Endothelial cell of umbilical vein (primary cell): ENCODE results near the gene CLEC5A. TPM values are rescaled to one million over a fixed set of nuclear protein-coding genes. Genes with fewer than 3 reads are reported as not detected.

Source experiments
- BruUV-seq: library from RNA; stranded (reverse); fragments of 400-500 nt; replicated peaks from 2 replicates; lab custom pipeline; 2021; lab: Mats Ljungman, UMichigan
- CTCF ChIA-PET: fragments of 300-600, 350-600 bp; sonication (Branson Sonifier 250); formaldehyde crosslinking; loops from one replicate; lab custom pipeline; 2021; ENCODE audit warnings: antibody characterized with exemption, inconsistent platforms; lab: Charles Lee
- POLR2A ChIA-PET: fragments of 300-600, 350-600 bp; sonication (Branson Sonifier 250); formaldehyde crosslinking; loops from one replicate; lab custom pipeline; 2021; ENCODE audit warnings: antibody characterized with exemption, inconsistent platforms; lab: Charles Lee
- DNase-seq: peaks from one replicate; pipeline ENCODE4 v3.0.0-alpha.2; 2011; ENCODE audit warnings: low read depth, low spot score
- FAIRE-seq: peaks from 2 replicates; lab custom pipeline; 2011; peaks lifted over from hg19 to GRCh38; lab: Jason Lieb, UNC
- H2AFZ ChIP-seq: 2 replicates; pipeline ENCODE4 v1.6.0; 2012; ENCODE audit warnings: low read depth, low read length, control low read depth, inconsistent platforms
- H3K27ac ChIP-seq: 2 replicates; pipeline ENCODE4 v1.5.1; 2011; ENCODE audit warnings: low read depth, mild to moderate bottlenecking, control low read depth, low read length, moderate library complexity; ENCODE audit not compliant: insufficient read depth
- H3K27me3 ChIP-seq, 2 experiments: 2 replicates each; pipeline versions ENCODE4 v1.6.0 to v1.6.1; 2011; ENCODE audit warnings: low read length in 2 of 2, mixed read lengths in 1 of 2; ENCODE audit not compliant: control insufficient read depth in 2 of 2, insufficient read depth in 2 of 2
- H3K36me3 ChIP-seq, 2 experiments: 2 replicates in 1 of 2; 3 replicates in 1 of 2; pipeline ENCODE4 v1.5.1; 2011; ENCODE audit warnings: low read length in 2 of 2, mild to moderate bottlenecking in 1 of 2, moderate library complexity in 1 of 2; ENCODE audit not compliant: control insufficient read depth in 2 of 2, insufficient read depth in 2 of 2; ENCODE audit errors: extremely low read depth in 1 of 2
- H3K4me1 ChIP-seq: 3 replicates; pipeline ENCODE4 v1.5.1; 2011; ENCODE audit warnings: mild to moderate bottlenecking, low read length; ENCODE audit not compliant: control insufficient read depth, insufficient read depth; ENCODE audit errors: extremely low read depth
- H3K4me2 ChIP-seq: 2 replicates; pipeline ENCODE4 v1.6.1; 2011; ENCODE audit warnings: low read length, control low read depth, mixed read lengths; ENCODE audit not compliant: insufficient read depth
- H3K4me3 ChIP-seq, 3 experiments: fragments of 200-600 bp in 1 of 3; sonication (generic), shearing (Covaris generic) in 1 of 3; replicated peaks in 1 of 3; 2 replicates each; pipeline ENCODE4 v1.5.1; 2011 to 2016; ENCODE audit warnings: control low read depth in 3 of 3, low read length in 3 of 3, mild to moderate bottlenecking in 2 of 3, inconsistent platforms in 1 of 3, low read depth in 1 of 3, moderate library complexity in 1 of 3; ENCODE audit not compliant: insufficient read depth in 1 of 3
- H3K79me2 ChIP-seq: 2 replicates; pipeline ENCODE4 v1.6.0; 2012; ENCODE audit warnings: low read length, inconsistent platforms; ENCODE audit not compliant: control insufficient read depth, insufficient read depth
- H3K9ac ChIP-seq: replicated peaks from 2 replicates; pipeline ENCODE3; 2011; ENCODE audit warnings: low read length, control low read depth; ENCODE audit not compliant: insufficient read depth; ENCODE audit errors: extremely low read depth
- H3K9me1 ChIP-seq: replicated peaks from 3 replicates; pipeline ENCODE4 v1.6.0; 2011; ENCODE audit warnings: mild to moderate bottlenecking, low read length; ENCODE audit not compliant: control insufficient read depth, insufficient read depth; ENCODE audit errors: extremely low read depth
- H3K9me3 ChIP-seq: replicated peaks from 2 replicates; pipeline ENCODE4 v1.5.1; 2012; ENCODE audit warnings: low read length, inconsistent platforms; ENCODE audit not compliant: control insufficient read depth, insufficient read depth
- H4K20me1 ChIP-seq: replicated peaks from 2 replicates; pipeline ENCODE3; 2011; ENCODE audit warnings: mild to moderate bottlenecking, low read length; ENCODE audit not compliant: control insufficient read depth, insufficient read depth; ENCODE audit errors: extremely low read depth
- FOS ChIP-seq: IDR thresholded peaks from 2 replicates; pipeline ENCODE4 v1.6.1; 2011; ENCODE audit warnings: mild to moderate bottlenecking, low read length, moderate library complexity, borderline replicate concordance; ENCODE audit not compliant: insufficient read depth
- GATA2 ChIP-seq: IDR thresholded peaks from 2 replicates; pipeline ENCODE4 v1.7.0; 2011; ENCODE audit warnings: low read depth, mild to moderate bottlenecking, moderate library complexity, mixed read lengths, low read length; ENCODE audit not compliant: insufficient read length, insufficient read depth
- JUN ChIP-seq: IDR thresholded peaks from 2 replicates; pipeline ENCODE4 v1.6.1; 2011; ENCODE audit warnings: borderline replicate concordance, low read depth; ENCODE audit not compliant: insufficient read length, insufficient read depth
- MYC ChIP-seq: IDR thresholded peaks from one replicate; pipeline ENCODE4 v1.6.1; 2011; ENCODE audit warnings: mild to moderate bottlenecking, low read depth, low read length
- POLR2A ChIP-seq: IDR thresholded peaks from 2 replicates; pipeline ENCODE4 v1.6.1; 2012; ENCODE audit warnings: low read depth, mild to moderate bottlenecking, control low read depth, low read length
- POLR2AphosphoS5 ChIP-seq: IDR thresholded peaks from 2 replicates; pipeline ENCODE4 v1.6.1; 2012; ENCODE audit warnings: low read depth, mild to moderate bottlenecking, control low read depth, low read length, moderate library complexity; ENCODE audit not compliant: insufficient read depth
- dilution Hi-C: fragments of 300-500 bp; cut with MboI; formaldehyde crosslinking; loops from one replicate; pipeline ENCODE4 v1.15.0; 2019; ENCODE audit warnings: low sequenced_read_pairs; ENCODE audit not compliant: extremely low pct_ligation_motif_present
- intact Hi-C: fragments of 100-400 bp; cut with micrococcal nuclease; formaldehyde crosslinking; loops from one replicate; pipeline ENCODE4 v1.10.0; 2022
- polyA plus RNA-seq, 4 experiments: library from polyadenylated mRNA; depleted of rRNA in 3 of 4; stranded (reverse) in 3 of 4; unstranded in 1 of 4; fragments of >200 nt; gene quantifications; 2 replicates each; pipeline versions ENCODE4 v1.2.1 to v1.2.3, GENCODE V29; 2011 to 2012; ENCODE audit warnings: missing spikeins in 1 of 4
- total RNA-seq: library from RNA; stranded (reverse); gene quantifications from 2 replicates; pipeline ENCODE4 v1.2.3, GENCODE V29; 2021
- TF ChIP-seq, protein P1 (sequence below), 2 donors: IDR thresholded peaks; 1 replicate in 1 of 2; 2 replicates in 1 of 2; pipeline ENCODE4 v1.5.1; 2011; ENCODE audit warnings: low read length in 2 of 2, mild to moderate bottlenecking in 2 of 2, moderate library complexity in 2 of 2, control low read depth in 1 of 2, inconsistent platforms in 1 of 2, low read depth in 1 of 2; ENCODE audit not compliant: insufficient read depth in 1 of 2; ENCODE audit errors: extremely low read depth in 1 of 2

The CLEC5A gene
- total and polyA plus RNA-seq, 2 donors (not counting 3 experiments of a cell fraction or from before 2014, with no cell fraction given): not detected

- Histone ChIP-seq H3K27me3 (no peaks in the 10 kb centered on the region), H3K4me3 (no peak overlapping the region), H3K79me2 (no peaks in the 10 kb centered on the region), H3K27ac (no peak overlapping the region), H3K4me2 (no peak overlapping the region), H3K9me1 (no peaks in the 10 kb centered on the region), H3K9ac (no peak overlapping the region), H2AFZ (no peak overlapping the region), H3K9me3 (no peaks in the 10 kb centered on the region), H3K36me3 (no peaks in the 10 kb centered on the region), H4K20me1 (no peaks in the 10 kb centered on the region), H3K4me1 (no peaks in the 10 kb centered on the region)
- BruUV-seq: no TSS peak
- CTCF ChIA-PET: no interaction called here
- POLR2A ChIA-PET: no interaction called here
- dilution Hi-C loops (no loop called here), intact Hi-C loops (no loop called here)
- DNase-seq: no peak
- FAIRE-seq: no peak
- TF ChIP-seq POLR2A (no peak), MYC (no peak), POLR2AphosphoS5 (no peak), JUN (no peak), GATA2 (no peak), FOS (no peak)
- TF ChIP-seq, protein P1, sequence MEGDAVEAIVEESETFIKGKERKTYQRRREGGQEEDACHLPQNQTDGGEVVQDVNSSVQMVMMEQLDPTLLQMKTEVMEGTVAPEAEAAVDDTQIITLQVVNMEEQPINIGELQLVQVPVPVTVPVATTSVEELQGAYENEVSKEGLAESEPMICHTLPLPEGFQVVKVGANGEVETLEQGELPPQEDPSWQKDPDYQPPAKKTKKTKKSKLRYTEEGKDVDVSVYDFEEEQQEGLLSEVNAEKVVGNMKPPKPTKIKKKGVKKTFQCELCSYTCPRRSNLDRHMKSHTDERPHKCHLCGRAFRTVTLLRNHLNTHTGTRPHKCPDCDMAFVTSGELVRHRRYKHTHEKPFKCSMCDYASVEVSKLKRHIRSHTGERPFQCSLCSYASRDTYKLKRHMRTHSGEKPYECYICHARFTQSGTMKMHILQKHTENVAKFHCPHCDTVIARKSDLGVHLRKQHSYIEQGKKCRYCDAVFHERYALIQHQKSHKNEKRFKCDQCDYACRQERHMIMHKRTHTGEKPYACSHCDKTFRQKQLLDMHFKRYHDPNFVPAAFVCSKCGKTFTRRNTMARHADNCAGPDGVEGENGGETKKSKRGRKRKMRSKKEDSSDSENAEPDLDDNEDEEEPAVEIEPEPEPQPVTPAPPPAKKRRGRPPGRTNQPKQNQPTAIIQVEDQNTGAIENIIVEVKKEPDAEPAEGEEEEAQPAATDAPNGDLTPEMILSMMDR (IDR thresholded peaks at IDR 0.05; ENCODE audit: extremely low read depth in 1 of 2, insufficient read depth in 1 of 2, low read depth in 1 of 2, low read length in 2 of 2): no peak
Measured at GRCh38 chr7:141992156-141992555, 45.4 kb upstream of the CLEC5A start.
